LoVo (cell line): ENCODE data around the gene NEUROG3.
A peak's percentile ranks its signal among the peaks of the same experiment; 100 is the strongest.
"Not testable (repeated sequence)": the region's sequence is repeated elsewhere in the genome, so short reads cannot be mapped to it uniquely, and the experiment has no call there.

Experiments
- DNase-seq: peaks from one replicate; pipeline ENCODE4 v3.0.0-alpha.2; 2016; ENCODE audit warnings: low spot score

The NEUROG3 gene

DNA sequence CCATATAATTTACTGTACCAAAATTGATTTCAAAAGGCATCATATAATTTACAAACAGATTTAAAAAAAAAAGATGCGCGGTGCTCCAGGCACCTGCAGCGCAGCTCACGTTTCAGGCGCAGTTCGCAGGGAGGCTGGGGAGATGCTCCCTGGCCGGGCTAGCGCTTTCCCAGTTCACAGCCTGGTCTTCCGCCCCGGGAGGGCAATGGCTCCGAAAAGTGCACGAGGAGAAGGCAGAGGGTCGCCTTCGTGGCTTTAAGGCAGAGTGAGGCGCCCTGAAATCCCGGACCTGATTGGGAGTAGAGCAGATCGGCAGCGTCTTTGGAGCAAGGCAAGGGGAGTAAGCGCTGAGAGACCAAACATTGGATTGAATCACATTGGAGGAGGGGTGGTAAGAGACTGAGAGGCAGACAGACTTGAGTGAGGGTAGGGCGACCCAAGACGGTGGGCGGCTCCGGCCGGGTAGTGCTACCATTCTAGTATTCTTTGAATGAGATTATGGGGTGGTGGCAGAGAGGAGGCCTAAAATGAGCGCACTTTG lies 1.5 kb downstream of the NEUROG3 start:
- DNase-seq = no peak

DNA sequence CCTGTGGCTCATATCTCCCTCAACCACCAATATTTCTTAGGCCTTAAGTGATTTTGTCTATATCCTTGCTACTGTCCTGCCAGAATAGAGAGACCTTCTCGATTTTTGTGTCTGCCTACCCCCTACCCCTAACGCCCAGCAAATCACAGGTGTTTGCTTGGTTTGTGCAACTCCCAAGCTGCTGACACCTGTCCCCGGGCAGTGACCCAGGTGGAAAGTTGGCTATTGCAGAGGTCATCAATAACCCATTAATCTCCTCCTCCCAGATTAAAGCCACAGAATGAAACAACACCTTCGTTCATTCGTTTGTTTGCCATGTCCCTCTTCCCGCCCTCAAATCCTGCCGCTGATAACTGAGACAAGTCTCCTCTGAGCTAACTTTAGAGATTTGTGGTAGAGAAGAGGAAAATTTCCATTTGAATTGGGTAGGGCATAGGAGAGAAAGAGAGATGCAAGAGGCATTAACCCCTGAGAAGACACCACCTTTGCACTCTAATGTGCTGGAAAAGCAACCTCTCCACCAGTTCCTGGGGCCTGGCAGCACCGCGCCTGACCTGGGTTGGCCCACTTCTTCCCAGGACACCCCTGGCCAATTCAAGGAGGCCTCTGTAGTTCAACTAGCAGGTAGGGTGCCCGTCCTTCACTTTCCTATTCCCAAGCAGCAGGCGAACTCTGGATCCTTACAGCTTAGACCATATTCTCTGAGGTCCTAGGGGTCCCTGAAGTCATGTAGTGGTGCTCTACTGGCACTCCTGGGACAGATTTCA lies 3.0 kb downstream of the NEUROG3 start:
- DNase-seq = no peak

DNA sequence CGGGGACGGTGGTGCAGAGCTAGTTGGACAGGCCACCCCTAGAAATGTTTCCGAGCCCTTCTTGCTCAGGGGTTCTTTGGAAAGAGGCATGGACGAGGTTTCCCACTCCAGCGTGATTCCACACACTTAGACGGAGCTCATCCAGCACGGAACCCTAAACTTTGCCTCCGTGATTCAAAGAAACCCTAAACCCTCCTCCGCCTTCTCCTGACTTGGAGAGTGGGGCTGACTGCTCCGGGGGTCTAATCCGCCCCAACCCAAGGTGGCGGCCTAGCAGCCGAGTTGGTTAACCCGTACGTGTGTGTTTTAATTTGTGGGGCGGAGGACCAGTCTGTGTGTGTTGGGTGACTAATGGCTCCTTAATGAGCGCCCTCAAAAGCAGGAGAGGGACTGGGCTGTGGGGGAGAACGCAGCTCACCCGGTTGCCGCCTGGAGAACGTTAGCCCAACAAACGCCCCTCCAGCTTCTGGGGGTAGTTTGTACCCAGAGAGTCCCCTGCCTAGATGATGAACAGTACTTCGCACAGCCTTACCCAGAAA lies 3.8 kb downstream of the NEUROG3 start:
- DNase-seq = no peak

DNA sequence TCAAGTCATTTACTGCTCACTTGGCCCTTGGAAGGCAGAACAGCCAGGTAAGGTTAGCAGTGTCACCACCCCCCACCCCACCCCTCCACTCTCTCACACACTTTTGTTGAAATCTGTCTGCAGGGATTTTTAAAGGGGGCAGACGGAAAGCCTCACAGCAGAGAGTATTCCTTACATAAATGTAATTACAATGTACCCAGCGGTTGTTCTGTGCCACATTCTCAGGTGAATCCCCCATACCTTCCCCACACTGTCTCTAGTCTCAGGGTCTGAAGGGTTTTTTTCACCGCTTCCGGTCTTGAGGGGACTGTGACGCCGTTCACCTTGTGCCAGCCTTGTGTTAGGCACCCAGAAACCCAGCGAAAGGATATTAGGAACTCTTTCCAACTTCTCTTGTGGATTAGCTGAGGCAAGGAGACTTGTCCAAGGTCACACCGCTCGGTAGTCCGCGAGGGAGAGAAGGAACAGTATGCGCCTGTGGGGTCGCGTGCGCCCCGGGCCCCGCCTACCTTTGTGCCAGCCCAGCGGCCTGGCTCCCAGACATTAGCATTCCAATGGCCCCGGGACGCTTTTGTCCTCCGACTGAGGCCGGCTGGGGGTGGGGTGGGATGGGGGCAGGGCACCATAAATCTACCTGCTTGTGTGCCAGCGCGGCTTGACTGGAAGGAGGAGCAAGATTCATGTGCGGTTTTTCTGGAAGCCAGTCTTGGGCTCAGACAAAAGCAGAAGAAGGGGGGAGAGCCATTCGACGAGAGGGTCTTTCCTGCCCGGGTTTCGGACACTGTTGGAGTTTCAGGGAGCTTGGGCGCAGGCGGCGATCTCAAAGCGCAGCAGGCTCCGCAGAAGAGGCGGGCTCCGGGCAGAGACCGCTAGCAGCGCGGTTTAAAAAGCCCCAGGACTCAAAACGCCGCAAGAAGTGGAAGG lies 4.5 kb downstream of the NEUROG3 start:
- no peak for DNase-seq

DNA sequence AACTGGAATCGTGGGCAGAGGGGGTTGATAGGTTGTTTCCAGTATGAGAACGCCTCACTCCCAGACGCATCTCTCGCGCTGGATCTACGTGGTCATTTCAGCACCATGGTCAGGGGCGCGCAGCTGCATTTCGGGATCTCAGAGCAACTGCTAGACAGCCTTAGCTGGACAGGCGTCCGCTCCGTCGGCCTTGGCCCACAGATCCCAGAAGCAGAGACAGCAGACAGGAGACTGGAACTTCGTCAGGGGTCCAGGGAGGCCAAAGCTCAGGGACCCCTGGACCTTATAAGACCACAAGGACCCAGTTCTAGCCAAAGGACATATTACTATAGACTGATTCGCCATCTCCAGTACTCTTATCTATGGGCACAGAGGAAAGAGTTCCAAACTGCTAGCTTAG lies 5.3 kb downstream of the NEUROG3 start:
- peak; percentile 38 for DNase-seq

DNA sequence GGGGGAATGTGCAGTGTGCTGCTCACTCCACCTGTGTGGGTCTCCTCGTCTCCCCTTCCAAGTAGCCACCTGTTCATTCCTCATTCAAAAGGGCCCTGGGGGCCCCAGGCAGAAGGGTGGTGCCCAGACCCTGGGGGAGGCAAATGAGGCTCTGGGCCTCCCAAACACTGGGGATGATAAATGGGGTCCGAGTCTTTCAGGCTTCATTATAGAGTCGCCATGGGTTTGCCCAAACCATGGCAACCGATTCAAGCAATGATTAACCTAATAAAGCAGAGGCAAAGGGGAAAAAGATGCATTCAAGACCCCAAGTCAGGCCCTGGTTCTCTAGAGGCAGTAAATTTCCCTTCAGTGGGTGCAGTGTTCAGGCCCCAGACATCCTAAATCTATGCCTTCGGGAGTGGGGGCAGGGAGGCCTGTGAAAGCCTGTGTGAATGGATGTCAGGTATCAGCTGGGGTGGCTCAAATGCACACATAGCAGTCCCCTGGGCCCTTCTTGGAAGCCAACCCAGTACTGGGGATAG lies 10.4 kb downstream of the NEUROG3 start:
- no peak for DNase-seq

DNA sequence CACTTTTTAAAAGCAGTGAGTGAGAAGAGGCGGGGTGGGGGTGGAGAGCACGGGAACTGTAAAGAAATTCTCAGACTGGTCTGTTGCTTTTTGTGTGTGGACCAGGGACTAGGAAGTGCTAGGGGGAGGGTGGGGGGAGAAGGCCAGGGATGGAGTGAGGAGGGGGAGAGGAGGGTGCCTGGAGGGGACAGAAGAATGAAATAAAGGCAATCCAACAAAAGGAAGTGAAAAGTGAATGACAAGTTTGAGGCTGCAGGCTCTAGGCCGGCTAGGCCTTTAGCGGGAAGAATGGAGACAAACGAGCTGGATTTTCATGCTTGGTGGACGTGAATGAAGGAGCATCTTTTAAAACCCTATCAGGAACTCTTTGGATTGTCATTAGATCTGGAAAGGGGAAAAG lies 13.7 kb downstream of the NEUROG3 start:
- DNase-seq = no peak

DNA sequence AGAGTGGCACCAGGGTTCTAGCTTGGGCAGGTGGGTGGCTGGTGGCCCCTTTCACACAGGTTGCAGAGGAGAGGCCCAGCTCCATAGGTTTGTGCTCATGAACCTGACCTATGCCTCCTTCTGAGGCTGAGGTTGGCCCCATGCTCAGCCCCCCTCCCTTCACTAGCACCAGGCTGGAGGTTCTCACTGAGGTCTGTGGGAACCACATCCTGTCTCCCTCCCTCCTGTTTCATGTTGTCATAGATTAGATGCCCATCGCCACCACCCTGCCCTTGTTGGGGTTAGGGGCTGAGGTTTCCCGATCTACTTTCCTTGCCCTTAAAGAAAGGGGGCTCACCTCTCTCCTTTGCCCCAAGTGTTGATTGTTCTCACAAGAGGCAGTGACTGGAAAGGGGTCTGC lies 14.7 kb downstream of the NEUROG3 start:
- no peak for DNase-seq

DNA sequence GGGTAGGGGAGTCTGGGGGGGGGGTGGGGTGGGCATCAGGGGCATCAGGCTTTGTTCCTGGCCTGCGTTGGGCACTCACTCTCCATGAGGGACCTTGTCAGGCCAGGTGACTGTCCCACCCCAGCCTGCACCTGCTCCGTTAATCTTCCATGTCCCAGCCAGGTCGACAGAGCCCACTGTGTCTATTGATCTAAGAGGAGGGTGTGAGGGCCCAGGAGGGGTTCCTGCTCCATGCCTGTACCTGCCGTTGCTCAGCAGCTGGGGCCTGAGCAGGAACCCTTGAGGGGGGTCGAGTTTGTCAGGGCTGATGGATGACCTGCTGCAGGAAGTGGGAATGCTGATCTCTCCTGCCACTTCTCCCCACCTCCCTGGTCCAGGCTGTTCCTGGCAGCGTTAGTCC lies 18.6 kb downstream of the NEUROG3 start:
- DNase-seq = no peak

DNA sequence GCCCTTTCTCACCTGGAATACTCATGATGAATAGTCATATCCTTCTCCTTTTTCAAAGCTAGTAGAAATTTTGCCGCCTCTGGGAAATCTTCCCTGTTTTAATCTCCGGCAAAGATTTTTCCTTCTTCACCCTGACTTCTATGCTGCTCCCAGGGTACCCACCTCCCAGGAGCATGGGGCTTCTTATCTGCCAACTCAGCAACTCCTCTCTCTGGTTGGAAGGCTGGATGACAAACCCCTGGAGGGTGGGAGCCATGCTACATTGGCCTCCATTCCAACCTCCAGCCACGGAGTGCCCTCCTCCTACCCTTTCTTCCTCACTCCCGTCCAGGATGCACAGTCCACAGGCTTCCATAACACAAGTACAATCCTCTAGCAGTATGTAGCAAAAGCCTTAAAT lies 19.9 kb downstream of the NEUROG3 start:
- DNase-seq = no peak

DNA sequence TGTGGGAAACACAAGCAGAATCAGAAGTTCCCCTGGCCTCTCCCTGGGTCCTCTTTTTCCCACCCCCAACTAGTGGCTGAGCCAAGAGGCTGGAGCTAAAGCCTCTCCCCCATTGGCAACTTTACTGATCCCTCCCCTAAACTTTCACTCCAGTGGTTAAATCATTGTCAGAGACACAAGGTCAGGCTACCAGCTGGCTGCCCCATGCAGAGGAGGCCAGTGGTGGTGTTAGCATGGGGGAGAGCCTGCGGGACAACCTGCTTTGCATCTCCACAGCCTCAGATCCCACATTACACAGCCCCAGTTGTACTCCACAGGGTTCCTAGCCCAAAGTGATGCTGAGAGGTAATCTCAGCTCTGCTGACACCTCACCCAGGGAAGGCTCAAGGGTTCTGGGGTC lies 21.0 kb downstream of the NEUROG3 start:
- no peak for DNase-seq

DNA sequence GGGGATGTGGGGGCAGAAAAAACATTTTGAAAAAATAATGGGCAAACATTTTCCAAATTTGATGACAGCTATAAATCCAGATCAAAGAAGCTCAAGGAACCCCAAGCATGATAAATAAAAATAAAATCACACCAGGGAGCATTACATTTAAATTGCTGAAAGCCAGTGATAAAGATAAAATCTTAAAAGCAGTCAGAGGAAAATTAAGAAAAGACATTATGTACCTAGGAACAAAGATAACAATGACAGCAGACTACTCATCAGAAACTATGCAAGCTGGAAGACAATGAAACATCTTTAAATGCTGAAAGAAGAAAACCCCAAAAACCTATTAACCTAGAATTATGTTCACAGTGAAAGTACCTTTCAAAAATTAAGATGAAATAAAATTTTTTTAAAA lies 23.3 kb downstream of the NEUROG3 start:
- DNase-seq = no peak

DNA sequence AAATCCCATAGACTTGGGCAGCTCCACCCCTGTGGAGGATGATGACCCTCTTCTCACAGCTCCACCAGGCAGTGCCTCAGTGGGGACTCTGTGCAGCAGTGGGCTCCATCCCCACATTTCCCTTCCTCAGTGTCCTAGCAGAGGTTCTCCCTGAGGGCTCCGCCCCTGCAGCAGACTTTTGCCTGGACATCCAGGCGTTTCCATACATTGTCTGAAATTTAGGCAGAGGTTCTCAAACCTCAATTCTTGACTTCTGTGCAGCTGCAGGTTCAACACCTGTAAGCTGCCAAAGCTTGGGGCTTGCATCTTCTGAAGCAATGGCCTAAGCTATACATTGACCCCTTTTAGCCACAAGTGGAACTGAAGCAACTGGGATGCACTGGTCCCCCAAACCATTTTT lies 31.8 kb downstream of the NEUROG3 start:
- no peak for DNase-seq

DNA sequence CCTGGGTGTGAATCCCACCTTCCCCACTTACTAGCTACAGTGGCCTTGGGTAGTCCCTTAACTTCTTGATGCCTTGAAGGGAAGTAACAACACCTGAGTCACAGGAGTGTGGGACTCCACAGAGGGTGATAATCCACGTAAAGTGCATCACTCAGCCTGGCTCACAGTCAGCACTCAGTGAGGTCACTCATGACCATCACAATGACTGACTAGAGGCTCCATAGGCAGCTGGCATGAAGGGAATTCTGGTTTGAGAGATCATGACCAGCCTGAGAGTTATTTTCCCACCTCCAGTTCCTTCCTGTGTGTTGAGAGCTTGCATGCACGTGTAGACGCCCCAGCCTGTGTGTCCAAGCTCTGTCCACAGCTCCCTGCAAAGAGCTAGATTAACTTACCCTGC lies 34.8 kb downstream of the NEUROG3 start:
- DNase-seq = no peak

DNA sequence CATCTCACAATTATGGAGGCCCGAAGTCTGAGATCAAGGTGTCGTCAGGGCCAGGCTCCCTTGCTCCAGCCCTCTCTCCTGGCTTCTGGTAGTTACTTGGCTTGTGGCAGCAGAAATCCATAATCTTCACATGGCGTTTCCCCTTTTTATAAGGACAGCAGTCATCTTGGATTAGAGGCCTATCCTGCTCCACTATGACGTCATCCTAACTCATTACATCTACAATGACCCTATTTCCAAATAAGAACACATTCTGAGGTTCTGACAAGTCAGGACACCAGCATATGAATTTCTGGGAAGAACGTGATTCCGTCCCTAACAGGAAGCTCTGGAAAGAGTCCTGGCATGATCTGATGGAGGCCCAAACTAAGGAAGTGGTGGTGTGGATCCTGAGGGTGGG lies 35.8 kb downstream of the NEUROG3 start:
- no peak for DNase-seq

DNA sequence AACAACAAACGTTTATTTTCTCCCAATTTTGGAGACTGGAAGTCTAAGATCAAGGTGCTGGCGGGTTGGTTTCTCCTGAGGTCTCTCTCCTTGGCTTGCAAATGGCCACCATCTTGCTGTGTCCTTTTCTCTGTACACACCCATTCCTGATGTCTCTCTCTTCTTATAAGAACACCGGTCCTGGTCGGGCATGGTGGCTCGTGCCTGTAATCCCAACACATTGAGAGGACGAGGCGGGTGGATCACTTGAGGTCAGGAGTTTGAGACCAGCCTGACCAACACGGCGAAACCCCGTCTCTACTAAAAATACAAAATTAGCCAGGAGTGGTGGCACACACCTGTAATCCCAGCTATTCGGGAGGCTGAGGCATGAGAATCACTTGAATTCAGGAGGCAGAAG lies 36.7 kb downstream of the NEUROG3 start:
- DNase-seq = not testable (repeated sequence)

DNA sequence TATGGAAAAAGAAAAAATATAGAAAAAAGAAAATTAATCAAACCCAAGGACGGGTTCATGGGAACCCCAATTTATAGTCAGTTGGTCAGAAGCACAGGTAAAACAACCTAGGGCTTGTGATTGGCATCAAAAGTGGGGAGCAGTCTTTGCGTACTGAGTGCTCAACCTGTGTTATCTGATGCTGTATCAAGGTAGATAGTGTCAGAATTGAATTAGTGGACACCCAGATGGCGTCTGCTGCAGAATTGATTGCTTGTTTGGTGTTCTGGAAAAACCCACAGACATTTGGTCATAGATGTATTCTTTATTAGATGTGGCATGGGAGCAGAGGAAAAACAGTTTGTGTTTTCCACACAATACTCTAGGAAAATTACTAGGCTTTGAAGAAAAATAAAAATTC lies 39.6 kb downstream of the NEUROG3 start:
- DNase-seq = no peak

DNA sequence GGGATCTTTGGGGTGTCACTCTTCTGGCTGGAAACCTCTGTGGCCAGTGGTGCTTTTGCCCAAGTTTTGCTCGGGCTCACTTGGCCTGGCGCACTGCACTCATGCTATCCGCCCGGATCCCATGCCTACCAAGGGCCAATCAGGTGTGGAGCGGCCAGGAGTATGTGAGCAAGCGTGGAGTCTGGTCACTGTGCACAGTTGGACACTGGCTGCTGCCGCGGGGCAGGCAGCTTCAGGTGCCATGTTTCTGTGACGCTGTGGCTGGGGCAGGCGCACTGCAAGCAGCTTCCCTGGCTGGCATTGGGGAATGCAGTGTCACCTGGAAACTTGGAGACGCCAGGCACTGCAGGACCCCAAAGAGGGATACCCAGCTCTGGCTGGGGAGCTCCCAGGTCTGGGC lies 45.3 kb downstream of the NEUROG3 start:
- DNase-seq = no peak
